ENCODE measurements around the gene PGGHG. TPM values are rescaled to one million over a fixed set of nuclear protein-coding genes. Genes with fewer than 3 reads are reported as not detected.
A peak's percentile ranks its signal among the peaks of the same experiment; 100 is the strongest.

PGGHG gene
- 13.7 TPM for polyA plus RNA-seq (2012; ENCODE audit: missing spikeins)

DNA sequence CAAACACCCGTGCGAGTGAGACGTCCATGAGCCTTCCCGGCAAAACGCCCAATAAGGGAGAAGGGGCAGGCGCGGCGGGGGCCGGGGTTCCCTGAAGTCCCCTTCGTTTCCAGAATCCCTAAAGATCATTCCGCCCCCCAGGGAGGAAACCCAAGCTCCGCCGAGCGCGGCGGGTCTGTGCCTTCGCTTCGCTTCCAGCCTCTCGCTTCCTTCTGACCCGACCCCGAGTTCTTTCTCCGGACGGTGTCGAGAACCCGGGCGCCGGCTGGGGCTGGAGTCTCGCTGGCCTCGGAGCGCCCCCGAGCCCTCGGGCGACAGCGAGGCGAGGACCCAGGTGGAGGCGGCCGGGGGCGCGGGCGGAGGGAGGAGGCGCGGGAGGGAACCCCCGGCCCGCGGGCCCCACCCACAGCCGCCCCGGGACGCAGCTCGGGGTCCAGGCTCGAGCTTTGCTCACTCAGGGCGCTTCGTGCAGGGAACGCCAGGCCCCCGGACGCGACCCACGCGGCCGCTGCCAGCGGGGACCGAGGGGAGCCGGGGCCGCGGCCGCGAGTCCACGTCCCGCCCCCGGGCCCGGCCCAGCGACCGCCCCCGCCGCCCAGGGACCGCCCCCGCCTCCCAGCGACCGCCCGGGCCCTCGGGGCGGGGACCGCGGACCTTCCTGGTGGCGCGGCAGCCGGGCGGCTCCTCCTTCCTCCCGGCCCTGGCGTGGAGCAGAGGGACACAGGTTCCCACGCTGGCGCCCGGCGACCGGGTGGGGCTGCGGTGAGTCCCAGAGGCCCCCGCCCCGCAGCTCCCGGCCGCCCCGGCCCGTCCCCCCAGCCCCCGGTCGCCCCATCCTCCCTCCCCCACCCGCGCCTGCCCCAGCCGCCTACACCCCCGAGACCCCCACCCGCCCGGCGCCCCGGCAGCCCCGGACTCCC, at the start of gene PGGHG:
Gene PGGHG, plus strand, starts transcription at position 649 of the 920 bp plus-strand sequence. CDS start 691 bp downstream, outside the sequence.
- TF ChIP-seq TAF1 (IDR thresholded peaks at IDR 0.05; ENCODE audit: borderline replicate concordance, low read depth, low read length), result no peak
- no peak for TF ChIP-seq POLR2A (IDR thresholded peaks at IDR 0.05; ENCODE audit: low read depth, low read length)
- no peak for TF ChIP-seq POLR2AphosphoS5 (IDR thresholded peaks at IDR 0.05; ENCODE audit: low read depth, low read length)
- DNase-seq (ENCODE audit: insufficient read length), result peak; percentile 95
- peak; percentile 69 for FAIRE-seq

DNA sequence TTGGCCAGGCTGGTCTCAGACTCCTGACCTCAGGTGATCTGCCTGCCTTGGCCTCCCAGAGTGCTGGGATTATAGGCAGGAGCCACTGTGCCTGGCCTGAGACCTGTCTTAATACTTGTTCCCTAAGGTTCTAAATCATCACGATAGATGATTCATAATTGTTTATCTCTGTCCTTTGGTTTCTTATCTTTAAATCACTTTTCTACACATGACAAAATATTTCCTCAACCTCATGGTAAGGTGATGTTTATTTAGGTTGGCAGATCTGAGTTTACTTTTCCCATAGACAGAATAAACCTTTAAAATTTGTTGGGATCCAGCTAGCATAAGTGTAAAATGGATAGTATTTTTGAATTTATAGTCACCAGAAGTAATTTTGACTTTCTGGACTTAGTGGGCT, 48.6 kb upstream of the PGGHG start:
- FAIRE-seq (no peak), DNase-seq (ENCODE audit: insufficient read length) (no peak)
- no peak for TF ChIP-seq POLR2AphosphoS5 (IDR thresholded peaks at IDR 0.05; ENCODE audit: low read depth, low read length)
- no peak for TF ChIP-seq POLR2A (IDR thresholded peaks at IDR 0.05; ENCODE audit: low read depth, low read length)
- no peak for TF ChIP-seq TAF1 (IDR thresholded peaks at IDR 0.05; ENCODE audit: borderline replicate concordance, low read depth, low read length)

DNA sequence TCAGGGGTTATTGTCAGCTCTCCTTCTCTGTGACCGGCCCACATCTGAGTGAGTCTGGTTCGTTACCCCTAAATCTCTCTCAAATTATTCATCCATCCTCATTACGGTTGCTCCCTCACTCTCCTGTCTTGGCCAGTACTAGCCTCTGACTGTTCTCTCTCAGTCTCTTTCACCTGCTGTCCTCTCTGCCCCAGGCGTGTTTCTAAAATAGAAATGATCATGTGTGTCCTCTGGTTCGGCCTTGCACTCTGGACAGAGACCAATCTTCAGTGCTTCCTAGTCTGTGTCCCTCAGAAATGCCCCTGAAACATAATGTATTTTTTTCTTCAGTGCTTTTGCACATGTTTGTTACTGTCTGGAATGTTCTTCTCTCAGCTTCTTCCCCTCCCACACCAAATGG, 47.3 kb upstream of the PGGHG start:
- FAIRE-seq (no peak), DNase-seq (ENCODE audit: insufficient read length) (no peak)
- TF ChIP-seq POLR2AphosphoS5 (IDR thresholded peaks at IDR 0.05; ENCODE audit: low read depth, low read length), result no peak
- TF ChIP-seq POLR2A (IDR thresholded peaks at IDR 0.05; ENCODE audit: low read depth, low read length), result no peak
- TF ChIP-seq TAF1 (IDR thresholded peaks at IDR 0.05; ENCODE audit: borderline replicate concordance, low read depth, low read length), result no peak

DNA sequence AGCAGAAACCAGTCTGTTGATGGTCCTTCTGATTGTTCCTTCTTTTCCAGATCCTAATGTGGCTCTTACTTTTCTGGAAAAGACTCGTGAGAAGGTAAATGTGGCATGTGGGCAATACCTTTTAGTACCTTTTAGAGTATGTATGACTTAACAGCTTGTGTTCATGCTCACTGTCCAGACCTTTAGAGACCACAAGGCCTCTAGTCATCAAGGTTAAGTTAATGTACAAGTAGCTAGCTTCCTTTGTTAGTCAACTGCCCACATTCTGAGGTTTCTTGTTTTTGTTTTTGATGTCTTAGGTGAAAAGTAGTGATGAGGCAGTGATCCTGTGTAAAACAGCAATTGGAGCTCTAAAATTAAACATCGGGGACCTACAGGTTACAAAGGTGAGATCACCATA, 44.5 kb upstream of the PGGHG start:
- DNase-seq (ENCODE audit: insufficient read length) (no peak), FAIRE-seq (no peak)
- TF ChIP-seq POLR2AphosphoS5 (IDR thresholded peaks at IDR 0.05; ENCODE audit: low read depth, low read length), result no peak
- TF ChIP-seq POLR2A (IDR thresholded peaks at IDR 0.05; ENCODE audit: low read depth, low read length), result no peak
- no peak for TF ChIP-seq TAF1 (IDR thresholded peaks at IDR 0.05; ENCODE audit: borderline replicate concordance, low read depth, low read length)

DNA sequence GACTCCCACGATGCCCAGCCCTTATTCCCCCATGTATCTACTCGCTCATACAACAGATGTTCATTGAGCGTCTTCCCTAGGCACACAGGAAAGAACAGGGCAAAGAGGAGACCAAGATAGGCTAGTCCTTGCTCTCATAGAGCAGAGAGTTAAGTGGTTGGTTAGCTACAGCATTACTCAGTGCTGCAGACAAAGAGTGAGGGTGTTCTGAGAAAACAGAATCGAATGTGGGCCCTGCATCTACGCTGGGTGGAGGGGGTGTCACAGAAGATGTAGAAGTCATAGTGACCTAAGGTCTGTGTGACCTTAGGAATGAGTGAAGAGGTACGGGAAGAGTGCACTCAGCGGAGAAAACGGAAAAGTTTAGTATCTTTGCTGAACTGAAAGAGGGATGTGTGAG, 39.9 kb upstream of the PGGHG start:
- FAIRE-seq (no peak), DNase-seq (ENCODE audit: insufficient read length) (no peak)
- no peak for TF ChIP-seq TAF1 (IDR thresholded peaks at IDR 0.05; ENCODE audit: borderline replicate concordance, low read depth, low read length)
- TF ChIP-seq POLR2AphosphoS5 (IDR thresholded peaks at IDR 0.05; ENCODE audit: low read depth, low read length), result no peak; the same call in 1 of the 2 replicates
- no peak for TF ChIP-seq POLR2A (IDR thresholded peaks at IDR 0.05; ENCODE audit: low read depth, low read length)

DNA sequence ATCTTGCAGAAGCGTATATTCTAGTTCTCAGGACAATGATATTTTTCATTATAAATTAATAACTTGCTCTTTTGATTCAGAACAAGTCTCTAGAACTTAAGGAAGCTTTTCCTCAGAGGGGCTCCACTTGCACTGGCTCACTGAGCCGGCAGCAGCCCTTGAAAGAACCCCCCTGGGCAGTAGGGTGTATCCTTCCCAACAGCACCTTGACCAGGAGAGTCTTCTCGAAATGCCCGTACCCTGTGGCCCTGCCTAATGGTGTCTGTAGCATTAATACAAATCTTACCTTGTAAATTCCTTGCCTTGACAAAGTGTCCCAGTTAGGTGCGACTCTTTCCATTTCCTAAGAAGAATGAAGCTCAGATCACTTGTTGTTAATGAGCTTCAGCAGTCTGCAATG, 38.7 kb upstream of the PGGHG start:
- TF ChIP-seq POLR2A (IDR thresholded peaks at IDR 0.05; ENCODE audit: low read depth, low read length), result no peak
- TF ChIP-seq TAF1 (IDR thresholded peaks at IDR 0.05; ENCODE audit: borderline replicate concordance, low read depth, low read length), result no peak
- TF ChIP-seq POLR2AphosphoS5 (IDR thresholded peaks at IDR 0.05; ENCODE audit: low read depth, low read length), result no peak
- FAIRE-seq (no peak), DNase-seq (ENCODE audit: insufficient read length) (no peak)

DNA sequence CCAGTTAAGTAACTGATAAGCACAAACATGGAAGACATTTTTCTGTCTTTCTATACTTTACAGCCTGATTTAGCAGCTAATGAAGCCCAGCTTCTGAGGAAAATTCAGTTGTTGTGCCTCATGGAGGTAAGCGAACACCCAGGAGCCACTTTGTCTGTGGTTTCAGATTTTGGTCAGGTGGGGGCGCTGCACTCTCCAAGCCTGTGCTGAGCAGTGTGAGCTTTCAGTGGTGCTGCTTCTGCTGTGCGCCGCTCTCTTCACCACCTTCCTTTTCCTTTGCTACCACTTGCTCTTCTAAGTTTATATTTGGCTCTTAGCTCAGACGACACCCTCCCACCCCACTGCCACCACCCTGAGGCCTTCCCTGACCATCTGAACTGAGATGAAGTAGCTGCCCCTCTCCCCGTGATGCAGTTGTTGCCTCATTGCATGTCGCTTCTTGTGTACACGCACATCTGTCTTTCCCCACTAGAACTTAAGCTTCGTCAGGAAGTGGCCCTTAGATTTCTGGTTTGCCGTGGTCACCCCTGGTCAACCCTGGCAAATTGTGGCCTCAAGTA, 38.1 kb upstream of the PGGHG start:
- DNase-seq (ENCODE audit: insufficient read length), result no peak
- no peak for TF ChIP-seq TAF1 (IDR thresholded peaks at IDR 0.05; ENCODE audit: borderline replicate concordance, low read depth, low read length)
- TF ChIP-seq POLR2A (IDR thresholded peaks at IDR 0.05; ENCODE audit: low read depth, low read length), result no peak
- TF ChIP-seq POLR2AphosphoS5 (IDR thresholded peaks at IDR 0.05; ENCODE audit: low read depth, low read length), result no peak
- FAIRE-seq, result peak; percentile 88

DNA sequence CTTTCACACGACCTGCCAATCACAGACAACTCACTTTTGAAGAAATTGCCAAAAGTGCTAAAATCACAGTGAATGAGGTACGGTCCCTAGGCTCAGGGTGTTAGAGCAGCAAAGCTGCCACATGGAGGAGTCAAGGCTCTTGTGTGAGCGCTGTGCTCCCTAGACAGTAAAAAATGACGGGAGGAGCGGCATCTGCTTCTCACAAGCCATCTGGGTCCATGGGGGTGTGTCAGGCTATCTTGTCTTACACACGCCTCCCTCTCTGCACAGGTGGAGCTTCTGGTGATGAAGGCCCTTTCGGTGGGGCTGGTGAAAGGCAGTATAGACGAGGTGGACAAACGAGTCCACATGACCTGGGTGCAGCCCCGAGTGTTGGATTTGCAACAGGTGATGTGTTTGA, 37.4 kb upstream of the PGGHG start:
- no peak for TF ChIP-seq POLR2AphosphoS5 (IDR thresholded peaks at IDR 0.05; ENCODE audit: low read depth, low read length)
- TF ChIP-seq POLR2A (IDR thresholded peaks at IDR 0.05; ENCODE audit: low read depth, low read length), result no peak
- TF ChIP-seq TAF1 (IDR thresholded peaks at IDR 0.05; ENCODE audit: borderline replicate concordance, low read depth, low read length), result no peak
- FAIRE-seq, result no peak

DNA sequence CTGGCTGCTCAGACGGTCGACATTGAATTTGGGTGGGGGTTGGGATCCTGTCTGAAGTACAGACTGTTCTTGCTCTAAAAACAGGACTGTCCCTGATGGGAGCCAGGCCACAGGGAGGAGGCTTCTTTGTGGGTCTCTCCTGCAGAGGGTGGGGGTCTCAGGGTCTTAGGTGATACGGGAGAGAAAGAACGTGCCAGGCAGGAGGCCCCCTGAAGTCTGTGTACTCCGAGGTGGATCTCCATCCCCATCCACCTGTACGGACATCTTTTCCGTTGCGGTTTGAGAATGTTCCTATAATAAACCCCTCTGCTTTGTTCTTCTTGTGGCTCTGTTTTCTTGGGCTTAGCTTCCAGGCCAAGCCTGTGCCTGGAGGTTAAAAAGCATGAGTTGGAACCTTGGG, 36.3 kb upstream of the PGGHG start:
- FAIRE-seq (no peak), DNase-seq (ENCODE audit: insufficient read length) (no peak)
- no peak for TF ChIP-seq TAF1 (IDR thresholded peaks at IDR 0.05; ENCODE audit: borderline replicate concordance, low read depth, low read length)
- no peak for TF ChIP-seq POLR2AphosphoS5 (IDR thresholded peaks at IDR 0.05; ENCODE audit: low read depth, low read length)
- TF ChIP-seq POLR2A (IDR thresholded peaks at IDR 0.05; ENCODE audit: low read depth, low read length), result no peak

More for the DNA sequence above, 37.4 kb upstream of the PGGHG start:
- DNase-seq (ENCODE audit: insufficient read length), result no peak

DNA sequence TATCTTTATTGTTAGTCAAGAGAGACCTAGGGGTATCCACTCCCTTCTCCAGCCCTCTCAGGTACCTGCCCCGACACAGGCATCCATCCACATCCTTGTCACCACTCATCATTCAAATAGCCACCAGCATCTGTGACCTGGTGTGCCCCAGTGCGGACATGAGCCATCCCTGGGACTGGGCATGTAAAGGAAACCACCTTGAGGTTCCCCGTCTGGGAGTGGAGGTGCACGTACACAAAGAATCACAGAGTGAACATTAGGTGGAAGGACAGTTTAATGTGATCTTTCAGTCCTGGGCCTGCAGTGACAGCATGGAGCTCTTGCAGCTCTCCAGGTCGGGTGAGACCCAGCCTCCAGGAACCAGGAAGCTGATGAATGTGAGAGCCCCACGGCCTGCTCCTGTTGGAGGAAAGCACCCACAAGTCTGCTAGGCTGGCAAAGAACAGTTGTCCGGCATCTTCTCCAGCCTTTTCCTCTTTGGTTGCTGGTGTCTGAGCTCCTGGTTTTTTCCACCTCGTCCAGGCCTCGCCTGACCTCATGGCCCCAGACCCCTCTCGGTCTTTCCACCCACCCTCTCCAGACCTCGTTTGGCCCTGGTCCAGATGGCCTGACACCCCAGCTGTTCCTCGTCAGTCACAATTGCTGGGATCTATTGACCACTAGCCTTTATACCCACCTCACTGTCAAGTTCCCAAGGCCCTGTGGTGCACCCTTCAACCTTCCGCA, 35.6 kb upstream of the PGGHG start:
- TF ChIP-seq POLR2AphosphoS5 (IDR thresholded peaks at IDR 0.05; ENCODE audit: low read depth, low read length) (peak; percentile 55), TAF1 (IDR thresholded peaks at IDR 0.05; ENCODE audit: borderline replicate concordance, low read depth, low read length) (no peak), POLR2A (IDR thresholded peaks at IDR 0.05; ENCODE audit: low read depth, low read length) (peak; percentile 36; the same call in 1 of the 2 replicates)
- no peak for FAIRE-seq
- DNase-seq (ENCODE audit: insufficient read length), result no peak

DNA sequence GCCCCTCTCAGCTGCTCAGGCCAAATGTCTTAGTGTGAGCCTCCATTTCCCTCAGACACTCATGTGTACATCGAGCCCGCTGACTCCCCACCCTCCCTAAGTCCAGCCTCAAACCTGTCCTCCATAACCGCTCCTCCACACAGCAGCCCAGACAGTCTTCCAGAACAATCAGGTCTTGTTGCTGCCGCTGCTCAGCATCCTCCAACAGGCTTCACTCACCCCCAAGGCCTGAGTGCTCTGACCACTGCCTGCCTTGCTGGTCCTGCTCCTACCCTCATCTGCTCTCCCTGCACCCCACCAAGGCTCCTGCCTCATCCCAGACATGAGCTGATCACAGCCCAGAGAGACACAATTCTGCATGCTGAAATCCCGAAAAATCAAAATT, 35.0 kb upstream of the PGGHG start:
- FAIRE-seq (no peak), DNase-seq (ENCODE audit: insufficient read length) (no peak)
- no peak for TF ChIP-seq POLR2A (IDR thresholded peaks at IDR 0.05; ENCODE audit: low read depth, low read length)
- TF ChIP-seq POLR2AphosphoS5 (IDR thresholded peaks at IDR 0.05; ENCODE audit: low read depth, low read length), result peak; percentile 38; the same call in 1 of the 2 replicates
- no peak for TF ChIP-seq TAF1 (IDR thresholded peaks at IDR 0.05; ENCODE audit: borderline replicate concordance, low read depth, low read length)
